ENCODE results near the gene MUS81. TPM values are rescaled to one million over a fixed set of nuclear protein-coding genes. Genes with fewer than 3 reads are reported as not detected.

The MUS81 gene
- total and polyA plus RNA-seq, 10 of the 15 experiments (the other 5 are each of a cell fraction or from before 2014, with no cell fraction given), result 11.8 to 76.1 (median 48.4) TPM

DNA sequence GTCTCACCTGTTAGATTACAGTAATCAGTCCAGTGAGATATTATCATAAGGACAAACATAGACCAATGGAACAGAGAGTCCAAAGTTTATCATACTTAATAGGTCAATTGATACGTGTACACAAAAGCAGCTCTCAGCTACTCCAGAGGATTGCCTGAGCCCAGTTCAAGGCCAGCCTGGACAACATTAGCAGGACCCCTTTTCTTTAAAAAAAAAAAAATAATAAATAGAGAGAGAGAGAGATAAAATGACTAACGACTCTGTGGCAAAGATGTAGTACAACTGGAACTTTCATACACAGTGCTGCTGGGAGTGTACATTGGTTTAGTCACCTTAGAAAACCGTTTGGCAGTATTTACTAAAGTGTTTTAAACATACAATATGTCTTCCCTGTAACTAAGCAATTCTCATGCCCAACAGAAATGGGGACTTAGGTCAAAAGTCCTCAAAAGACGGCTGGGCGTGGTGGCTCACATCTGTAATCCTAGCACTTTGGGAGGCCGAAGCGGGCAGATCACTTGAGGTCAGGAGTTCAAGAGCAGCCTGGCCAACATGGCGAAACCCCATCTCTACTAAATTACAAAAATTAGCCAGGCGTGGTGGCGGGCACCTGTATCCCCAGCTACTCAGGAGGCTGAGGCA, 15.9 kb upstream of the MUS81 start:
- H3K27me3 ChIP-seq (replicated peaks in 1 of 2; ENCODE audit: control insufficient read depth in 2 of 2, insufficient read depth in 2 of 2, low read length in 1 of 2), result no peaks in the 10 kb centered on the region
- TF ChIP-seq, protein P1, sequence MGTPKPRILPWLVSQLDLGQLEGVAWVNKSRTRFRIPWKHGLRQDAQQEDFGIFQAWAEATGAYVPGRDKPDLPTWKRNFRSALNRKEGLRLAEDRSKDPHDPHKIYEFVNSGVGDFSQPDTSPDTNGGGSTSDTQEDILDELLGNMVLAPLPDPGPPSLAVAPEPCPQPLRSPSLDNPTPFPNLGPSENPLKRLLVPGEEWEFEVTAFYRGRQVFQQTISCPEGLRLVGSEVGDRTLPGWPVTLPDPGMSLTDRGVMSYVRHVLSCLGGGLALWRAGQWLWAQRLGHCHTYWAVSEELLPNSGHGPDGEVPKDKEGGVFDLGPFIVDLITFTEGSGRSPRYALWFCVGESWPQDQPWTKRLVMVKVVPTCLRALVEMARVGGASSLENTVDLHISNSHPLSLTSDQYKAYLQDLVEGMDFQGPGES (IDR thresholded peaks at IDR 0.05), result no peak
- TF ChIP-seq, protein P2, sequence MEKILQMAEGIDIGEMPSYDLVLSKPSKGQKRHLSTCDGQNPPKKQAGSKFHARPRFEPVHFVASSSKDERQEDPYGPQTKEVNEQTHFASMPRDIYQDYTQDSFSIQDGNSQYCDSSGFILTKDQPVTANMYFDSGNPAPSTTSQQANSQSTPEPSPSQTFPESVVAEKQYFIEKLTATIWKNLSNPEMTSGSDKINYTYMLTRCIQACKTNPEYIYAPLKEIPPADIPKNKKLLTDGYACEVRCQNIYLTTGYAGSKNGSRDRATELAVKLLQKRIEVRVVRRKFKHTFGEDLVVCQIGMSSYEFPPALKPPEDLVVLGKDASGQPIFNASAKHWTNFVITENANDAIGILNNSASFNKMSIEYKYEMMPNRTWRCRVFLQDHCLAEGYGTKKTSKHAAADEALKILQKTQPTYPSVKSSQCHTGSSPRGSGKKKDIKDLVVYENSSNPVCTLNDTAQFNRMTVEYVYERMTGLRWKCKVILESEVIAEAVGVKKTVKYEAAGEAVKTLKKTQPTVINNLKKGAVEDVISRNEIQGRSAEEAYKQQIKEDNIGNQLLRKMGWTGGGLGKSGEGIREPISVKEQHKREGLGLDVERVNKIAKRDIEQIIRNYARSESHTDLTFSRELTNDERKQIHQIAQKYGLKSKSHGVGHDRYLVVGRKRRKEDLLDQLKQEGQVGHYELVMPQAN (conservative IDR thresholded peaks at IDR 0.05), result no peak
- no peak for TF ChIP-seq RELA (IDR thresholded peaks at IDR 0.05; ENCODE audit: borderline replicate concordance, partially characterized antibody)
- TF ChIP-seq, protein P3, sequence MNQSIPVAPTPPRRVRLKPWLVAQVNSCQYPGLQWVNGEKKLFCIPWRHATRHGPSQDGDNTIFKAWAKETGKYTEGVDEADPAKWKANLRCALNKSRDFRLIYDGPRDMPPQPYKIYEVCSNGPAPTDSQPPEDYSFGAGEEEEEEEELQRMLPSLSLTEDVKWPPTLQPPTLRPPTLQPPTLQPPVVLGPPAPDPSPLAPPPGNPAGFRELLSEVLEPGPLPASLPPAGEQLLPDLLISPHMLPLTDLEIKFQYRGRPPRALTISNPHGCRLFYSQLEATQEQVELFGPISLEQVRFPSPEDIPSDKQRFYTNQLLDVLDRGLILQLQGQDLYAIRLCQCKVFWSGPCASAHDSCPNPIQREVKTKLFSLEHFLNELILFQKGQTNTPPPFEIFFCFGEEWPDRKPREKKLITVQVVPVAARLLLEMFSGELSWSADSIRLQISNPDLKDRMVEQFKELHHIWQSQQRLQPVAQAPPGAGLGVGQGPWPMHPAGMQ (IDR thresholded peaks at IDR 0.05; ENCODE audit: borderline replicate concordance), result no peak
- TF ChIP-seq NFXL1 (IDR thresholded peaks at IDR 0.05; ENCODE audit: borderline replicate concordance), result no peak
- no peak for TF ChIP-seq RAD21 (IDR thresholded peaks at IDR 0.05; ENCODE audit: insufficient read depth, low read depth, low read length)
- no peak for TF ChIP-seq NR2F1 (conservative IDR thresholded peaks at IDR 0.05)
- TF ChIP-seq, protein P4, sequence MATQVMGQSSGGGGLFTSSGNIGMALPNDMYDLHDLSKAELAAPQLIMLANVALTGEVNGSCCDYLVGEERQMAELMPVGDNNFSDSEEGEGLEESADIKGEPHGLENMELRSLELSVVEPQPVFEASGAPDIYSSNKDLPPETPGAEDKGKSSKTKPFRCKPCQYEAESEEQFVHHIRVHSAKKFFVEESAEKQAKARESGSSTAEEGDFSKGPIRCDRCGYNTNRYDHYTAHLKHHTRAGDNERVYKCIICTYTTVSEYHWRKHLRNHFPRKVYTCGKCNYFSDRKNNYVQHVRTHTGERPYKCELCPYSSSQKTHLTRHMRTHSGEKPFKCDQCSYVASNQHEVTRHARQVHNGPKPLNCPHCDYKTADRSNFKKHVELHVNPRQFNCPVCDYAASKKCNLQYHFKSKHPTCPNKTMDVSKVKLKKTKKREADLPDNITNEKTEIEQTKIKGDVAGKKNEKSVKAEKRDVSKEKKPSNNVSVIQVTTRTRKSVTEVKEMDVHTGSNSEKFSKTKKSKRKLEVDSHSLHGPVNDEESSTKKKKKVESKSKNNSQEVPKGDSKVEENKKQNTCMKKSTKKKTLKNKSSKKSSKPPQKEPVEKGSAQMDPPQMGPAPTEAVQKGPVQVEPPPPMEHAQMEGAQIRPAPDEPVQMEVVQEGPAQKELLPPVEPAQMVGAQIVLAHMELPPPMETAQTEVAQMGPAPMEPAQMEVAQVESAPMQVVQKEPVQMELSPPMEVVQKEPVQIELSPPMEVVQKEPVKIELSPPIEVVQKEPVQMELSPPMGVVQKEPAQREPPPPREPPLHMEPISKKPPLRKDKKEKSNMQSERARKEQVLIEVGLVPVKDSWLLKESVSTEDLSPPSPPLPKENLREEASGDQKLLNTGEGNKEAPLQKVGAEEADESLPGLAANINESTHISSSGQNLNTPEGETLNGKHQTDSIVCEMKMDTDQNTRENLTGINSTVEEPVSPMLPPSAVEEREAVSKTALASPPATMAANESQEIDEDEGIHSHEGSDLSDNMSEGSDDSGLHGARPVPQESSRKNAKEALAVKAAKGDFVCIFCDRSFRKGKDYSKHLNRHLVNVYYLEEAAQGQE (IDR thresholded peaks at IDR 0.05; ENCODE audit: low read depth, low read length), result no peak
- no peak for TF ChIP-seq SMAD1 (IDR thresholded peaks at IDR 0.05; ENCODE audit: low read depth, partially characterized antibody)
- no peak for TF ChIP-seq RUNX3 (IDR thresholded peaks at IDR 0.05; ENCODE audit: low read length)
- no peak for TF ChIP-seq HCFC1 (IDR thresholded peaks at IDR 0.05; ENCODE audit: low read length)
- FAIRE-seq, result no peak
- H3K4me3 ChIP-seq, result no peak overlapping the region
- in situ Hi-C loops (cut with MboI) (no loop called here), intact Hi-C loops (cut with micrococcal nuclease; ENCODE audit: unreplicated experiment) (no loop called here)
- RAD21 ChIA-PET (ENCODE audit: unreplicated experiment), result no interaction called here
- H2AFZ ChIP-seq (ENCODE audit: control insufficient read depth, low read depth, low read length), result no peak overlapping the region
- H3K4me1 ChIP-seq (ENCODE audit: control insufficient read depth, insufficient read depth, low read length), result no peaks in the 10 kb centered on the region
- POLR2A ChIA-PET, result interaction anchor here (0.5 kb wide), 1 partner anchor 133 kb away, joined by 7 read pairs; no protein-coding TSS in a partner anchor
- no peaks in the 10 kb centered on the region for H4K20me1 ChIP-seq (ENCODE audit: control insufficient read depth, insufficient read depth)
- H3K36me3 ChIP-seq (ENCODE audit: control insufficient read depth in 2 of 2, insufficient read depth in 2 of 2, low read length in 1 of 2), result no peaks in the 10 kb centered on the region
- H3K79me2 ChIP-seq (ENCODE audit: control insufficient read depth, insufficient read depth, low read length), result no peaks in the 10 kb centered on the region
- WGBS (ENCODE audit: insufficient coverage, insufficient replicate concordance, low lambda C conversion rate, missing lambda C conversion rate), result 61% methylated on average over 10 of the region's 10 CpGs
- CTCF ChIA-PET, result interaction anchor here (0.9 to 1.6 kb wide), 3 partner anchors 14 to 41 kb away, joined by 3 to 6 read pairs (median 4); no protein-coding TSS in a partner anchor
- SMC1A ChIA-PET (ENCODE audit: uncharacterized antibody, unreplicated experiment), result no interaction called here
- no peak for DNase-seq (ENCODE audit: low read depth, low spot score)
- no TSS peak for BruUV-seq (replicated peaks)
- H3K9ac ChIP-seq (ENCODE audit: control insufficient read depth, insufficient read depth, low read length), result no peak overlapping the region
- ATAC-seq, result no peak
- H3K9me3 ChIP-seq (replicated peaks; ENCODE audit: control insufficient read depth, insufficient read depth, low read length), result no peaks in the 10 kb centered on the region
- H3K4me2 ChIP-seq (ENCODE audit: control insufficient read depth, insufficient read depth), result no peak overlapping the region
- no peak overlapping the region for H3K27ac ChIP-seq (ENCODE audit: control insufficient read depth, insufficient read depth)
